ENCODE measurements around the gene TMEM132D.

The TMEM132D gene

GRCh38 chr12:129530984-129531383 lies 372.8 kb downstream of the TMEM132D start:
- no peak for DNase-seq

GRCh38 chr12:129530517-129530916 lies 373.3 kb downstream of the TMEM132D start:
- DNase-seq, result no peak

GRCh38 chr12:129527506-129527905 lies 376.3 kb downstream of the TMEM132D start:
- DNase-seq, result no peak

DNA sequence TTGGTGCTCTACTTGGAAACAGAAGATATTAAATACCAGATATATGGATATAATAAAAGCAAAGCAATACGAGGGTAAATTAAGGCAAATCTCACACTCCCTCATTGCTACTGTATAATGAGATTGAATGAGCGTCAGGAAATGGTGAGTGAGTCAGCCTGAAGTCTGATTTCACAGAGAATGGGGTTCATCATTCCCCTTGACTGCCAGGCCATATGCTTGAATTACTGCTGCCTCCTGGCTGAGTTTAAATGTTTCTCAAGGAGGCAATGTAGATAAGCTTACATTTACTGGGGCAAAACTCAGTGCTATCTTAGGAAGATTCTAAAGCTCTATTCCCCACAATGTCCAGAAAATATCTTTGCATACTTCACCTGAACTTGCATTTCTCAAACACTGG lies 380.2 kb downstream of the TMEM132D start:
- DNase-seq, result no peak

DNA sequence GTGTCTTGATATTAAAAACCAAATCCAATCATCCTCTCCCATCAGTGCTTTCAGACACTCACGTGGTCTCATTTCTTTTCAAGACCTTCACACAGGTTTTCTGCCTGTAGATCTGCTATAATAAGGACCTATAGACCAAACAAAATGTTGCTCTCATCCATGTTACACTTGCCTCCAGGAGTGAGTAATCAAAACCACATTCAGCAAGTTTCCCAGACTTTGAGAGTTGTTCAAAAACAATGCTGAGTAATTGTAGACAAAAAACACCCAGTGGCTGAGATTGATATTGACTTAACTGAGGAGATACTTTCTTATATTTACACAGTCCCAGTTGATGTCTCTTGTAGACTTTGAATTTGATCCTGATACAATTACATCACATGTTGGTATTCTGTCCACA lies 383.1 kb downstream of the TMEM132D start:
- no peak for DNase-seq

- DNase-seq, result no peak
Observed at GRCh38 chr12:129503802-129504201, 400.0 kb downstream of the TMEM132D start.

DNA sequence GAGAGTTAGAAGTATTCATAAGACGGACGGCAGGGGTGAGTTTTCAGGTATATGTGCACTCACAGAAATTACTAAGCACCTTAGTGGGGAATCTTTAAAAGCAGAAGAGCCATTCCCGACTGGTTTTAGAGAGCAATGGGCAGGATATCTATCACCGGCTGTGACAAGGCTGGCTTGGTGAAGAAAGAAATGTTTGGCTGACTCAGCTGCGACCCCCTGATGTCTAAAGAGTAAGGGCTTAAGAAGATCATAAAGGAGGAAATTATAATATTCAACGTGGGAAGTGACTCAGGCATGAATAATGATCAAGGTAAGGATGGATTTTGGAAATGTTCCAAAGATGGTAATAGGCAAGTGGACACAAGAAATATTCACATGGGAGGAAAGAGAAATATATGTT lies 407.6 kb downstream of the TMEM132D start:
- DNase-seq, result no peak

DNA sequence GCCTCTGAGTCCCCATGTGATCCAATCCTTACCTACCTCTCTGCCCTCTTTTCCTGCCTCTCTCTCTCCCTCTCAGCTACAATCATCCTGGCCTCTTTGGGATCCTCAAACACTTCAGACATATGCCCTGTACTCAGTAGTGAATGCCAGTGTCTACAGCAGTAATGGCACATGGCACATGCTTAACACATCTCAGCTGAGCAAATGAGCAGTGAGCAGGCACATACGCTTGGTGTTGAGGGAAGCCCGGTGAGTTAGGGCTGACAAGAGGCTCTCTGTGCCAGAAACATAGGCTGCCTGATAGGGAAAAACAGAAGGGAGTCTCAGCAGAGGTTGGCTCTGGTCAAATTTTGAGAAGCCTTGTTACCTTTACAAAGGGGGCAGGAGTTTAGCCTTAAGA lies 409.1 kb downstream of the TMEM132D start:
- no peak for DNase-seq

DNA sequence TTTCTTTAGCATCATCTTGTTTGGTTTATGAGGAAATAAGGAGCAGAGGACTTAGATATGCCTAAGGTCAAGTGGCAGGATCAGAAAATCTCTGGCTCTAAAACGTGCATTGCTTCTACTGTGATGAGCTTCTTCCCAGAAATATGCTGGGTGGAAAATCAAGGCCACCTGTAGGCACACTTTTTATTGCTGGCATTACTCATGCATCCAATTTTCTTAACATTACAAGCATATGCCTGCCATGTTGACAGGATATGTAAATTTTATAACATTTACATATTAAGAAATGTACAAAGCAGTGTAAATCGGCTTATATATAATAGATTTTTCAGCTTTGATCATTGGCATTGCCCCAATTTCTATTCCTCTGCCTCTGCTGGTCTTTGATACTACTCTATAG lies 409.6 kb downstream of the TMEM132D start:
- no peak for DNase-seq

DNA sequence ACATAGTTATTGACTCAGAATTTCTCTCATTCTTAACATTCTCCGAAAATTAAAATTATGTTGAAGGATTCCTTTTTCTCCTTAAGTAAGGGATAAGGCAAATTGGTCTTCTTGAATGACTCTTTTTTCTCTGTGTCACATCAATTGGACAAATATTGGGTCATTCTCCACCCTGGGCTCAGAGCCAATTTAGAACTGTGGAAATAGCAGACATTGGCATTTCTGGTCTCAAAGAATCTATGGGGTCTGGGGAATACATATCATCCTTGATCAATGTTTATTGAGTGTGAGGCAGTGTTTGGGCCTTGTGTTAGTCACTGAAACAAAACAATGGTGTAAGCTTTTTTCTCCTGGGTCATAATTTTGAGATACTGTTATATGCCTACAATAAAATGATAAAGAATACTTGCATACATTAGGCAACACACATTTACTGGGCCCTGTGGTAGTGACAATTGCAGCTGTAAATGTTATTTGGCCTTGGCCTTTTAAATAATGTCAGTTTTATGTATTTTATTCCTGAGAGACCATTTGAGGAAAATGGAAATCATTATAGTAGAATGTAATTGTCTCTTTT lies 414.6 kb downstream of the TMEM132D start:
- no peak for DNase-seq

- DNase-seq, result no peak
Observed at GRCh38 chr12:129486931-129487330, 416.9 kb downstream of the TMEM132D start.

DNA sequence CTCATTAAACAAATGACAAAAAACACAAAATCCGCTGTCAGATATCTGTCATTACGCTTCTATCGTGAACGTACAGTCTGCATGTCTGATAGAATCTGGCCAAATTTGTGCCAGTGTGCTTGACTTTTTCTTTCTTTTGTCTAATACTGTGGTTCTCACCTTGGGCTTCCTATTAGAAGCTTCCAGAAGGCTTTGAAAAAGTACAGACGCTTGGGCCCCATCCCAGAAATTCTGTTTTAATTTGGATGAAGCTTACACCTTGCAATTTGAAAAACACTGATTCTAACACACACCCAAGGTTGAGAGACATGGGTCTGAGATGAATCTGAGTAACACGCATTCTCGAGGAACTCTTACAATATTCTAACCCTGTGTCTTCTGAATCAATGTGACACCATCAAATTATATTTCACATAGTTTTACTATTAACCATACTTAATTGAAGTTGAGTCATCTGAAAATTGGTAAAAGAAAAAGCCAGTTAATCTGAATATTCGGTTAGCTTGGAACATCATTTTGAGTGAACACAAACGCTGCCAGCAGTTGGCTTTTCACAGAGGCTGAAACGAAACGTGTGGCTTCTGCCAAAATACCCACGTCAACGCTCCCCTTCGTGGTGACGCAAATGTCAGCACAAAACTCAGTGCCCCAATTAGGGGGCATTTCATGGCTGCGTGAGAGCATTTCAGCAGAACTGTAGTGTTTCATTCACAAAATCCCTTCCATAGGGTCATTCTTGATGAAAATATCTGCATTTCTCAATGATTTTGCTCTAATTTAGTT lies 420.5 kb downstream of the TMEM132D start:
- DNase-seq, result no peak

DNA sequence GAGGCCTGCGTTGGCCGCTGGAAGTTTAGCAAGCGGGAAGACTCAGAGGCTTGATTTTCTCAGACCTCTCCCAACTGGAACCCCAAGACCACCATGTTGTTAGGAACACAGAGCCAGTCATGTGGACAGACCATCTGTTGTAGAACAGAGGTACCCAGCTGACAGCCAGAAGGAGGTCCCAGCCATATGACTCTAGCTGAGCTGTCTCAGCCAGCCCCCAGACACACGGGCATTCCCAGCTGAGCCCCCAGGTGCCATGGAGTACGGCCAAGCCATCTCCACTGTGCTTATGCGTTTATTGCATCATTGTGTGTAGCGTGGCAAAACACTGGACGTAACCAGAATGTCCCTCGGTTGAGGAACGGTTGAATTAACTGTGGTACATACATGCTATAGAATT lies 421.9 kb downstream of the TMEM132D start:
- no peak for DNase-seq

GRCh38 chr12:129470196-129470595 lies 433.6 kb downstream of the TMEM132D start:
- no peak for DNase-seq

DNA sequence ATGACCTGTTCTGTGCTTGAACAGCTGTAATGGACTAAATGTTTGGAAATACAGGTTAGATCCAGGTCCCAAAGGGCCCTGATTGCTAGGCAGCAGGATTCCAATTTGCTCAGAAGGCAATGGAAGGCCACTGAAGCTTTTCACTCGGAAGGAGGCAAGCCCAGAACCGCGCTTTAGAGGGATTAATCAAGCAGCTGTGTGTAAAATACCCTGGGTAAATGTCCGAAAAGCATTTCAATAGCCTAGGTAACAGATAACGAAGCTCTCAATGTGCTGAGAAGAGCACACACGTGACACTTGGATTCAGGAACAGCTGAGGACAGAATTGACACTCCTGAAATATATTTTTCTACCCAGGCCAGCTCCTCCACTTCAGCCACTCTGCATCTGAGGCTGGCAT lies 436.1 kb downstream of the TMEM132D start:
- DNase-seq, result no peak

DNA sequence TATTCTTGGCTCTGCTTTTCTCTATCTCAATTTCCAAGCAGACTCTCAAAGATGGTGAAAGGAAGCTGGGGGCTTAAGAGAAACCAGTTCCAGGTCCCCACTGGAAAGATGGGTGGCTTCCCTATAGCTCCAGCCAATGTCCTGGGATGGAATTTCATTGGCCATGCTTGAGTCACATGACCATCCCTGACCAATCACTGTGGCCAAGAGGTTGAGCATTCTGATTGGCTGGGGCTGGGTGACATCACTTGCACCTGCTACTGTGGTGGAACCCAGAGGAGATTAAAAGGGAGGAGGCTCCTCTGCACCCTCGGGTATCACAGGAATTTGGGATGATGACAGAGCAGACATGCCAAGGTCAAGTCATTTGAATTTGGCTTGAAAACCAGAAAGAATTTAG lies 436.5 kb downstream of the TMEM132D start:
- DNase-seq, result no peak

- no peak for DNase-seq
Observed at GRCh38 chr12:129466499-129466898, 437.3 kb downstream of the TMEM132D start.

- DNase-seq, result no peak
Observed at GRCh38 chr12:129459886-129460285, 443.9 kb downstream of the TMEM132D start.

DNA sequence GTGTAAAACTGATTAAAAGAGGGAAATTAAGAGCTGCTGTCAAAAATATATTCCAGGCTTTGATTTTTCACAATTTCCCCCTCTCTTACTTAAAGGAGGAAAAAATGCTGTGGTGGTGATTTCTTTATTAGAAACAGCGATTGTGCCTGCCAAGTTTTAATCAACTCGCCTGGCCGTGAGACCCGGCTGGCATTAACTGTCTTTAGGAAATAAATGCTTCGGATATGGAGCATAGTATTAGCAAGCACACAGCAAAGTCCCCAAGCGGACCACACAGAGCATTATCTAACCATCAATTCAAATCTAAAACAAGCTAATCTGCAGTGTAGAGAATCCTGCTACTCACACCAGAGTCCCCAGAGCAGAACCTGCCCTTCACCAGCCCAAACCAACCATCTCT lies 457.1 kb downstream of the TMEM132D start:
- DNase-seq, result no peak

DNA sequence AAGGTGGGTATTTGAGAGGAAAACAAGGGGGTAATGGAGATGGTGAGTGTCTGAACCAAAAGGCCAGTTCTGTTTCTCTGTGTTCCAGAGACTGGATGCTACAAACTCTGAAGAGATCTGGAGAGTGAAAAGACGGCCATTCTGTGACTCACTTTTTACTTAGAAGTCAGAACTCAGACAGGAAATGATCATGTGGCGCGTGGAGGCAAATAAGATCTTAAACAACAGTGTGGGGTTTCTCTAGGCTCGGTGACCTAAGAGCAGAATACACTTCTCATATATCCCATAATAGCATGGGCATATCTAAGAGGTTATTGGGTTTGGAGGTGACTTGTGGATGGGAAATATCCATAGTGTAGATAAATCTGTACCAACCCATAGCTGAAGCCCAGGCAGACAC lies 463.5 kb downstream of the TMEM132D start:
- no peak for DNase-seq

- DNase-seq, result no peak
Observed at GRCh38 chr12:129434790-129435189, 469.0 kb downstream of the TMEM132D start.

- no peak for DNase-seq
Observed at GRCh38 chr12:129428240-129428936, 475.4 kb downstream of the TMEM132D start.

GRCh38 chr12:129423041-129423580 lies 480.7 kb downstream of the TMEM132D start:
- DNase-seq, result no peak

DNA sequence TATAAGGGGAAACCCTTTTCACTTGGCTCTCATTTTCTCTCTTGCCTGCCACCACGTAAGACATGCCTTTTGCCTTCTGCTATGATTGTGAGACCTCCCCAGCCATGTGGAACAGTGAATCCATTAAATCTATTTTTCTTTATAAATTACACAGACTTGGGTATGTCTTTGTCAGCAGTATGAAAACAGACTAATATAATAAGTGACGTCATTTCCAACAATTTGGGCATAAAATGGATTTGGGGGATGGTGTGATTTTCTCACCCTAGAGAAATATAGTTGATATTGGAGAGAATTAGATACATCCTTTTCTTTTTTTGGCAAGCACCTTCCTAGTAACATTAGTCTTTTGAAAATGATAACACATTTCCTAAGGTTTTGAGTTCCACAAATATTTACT lies 490.5 kb downstream of the TMEM132D start:
- DNase-seq, result no peak

Measured in NCI-H446 treated with DMSO at 0.1 percent for 48 hours (cell line).